Prostate gland (tissue), 2 donors: ENCODE results near the gene ARL4C.

Experiments used
- POLR2AphosphoS5 ChIP-seq: sonication (generic); formaldehyde crosslinking; IDR thresholded peaks from one replicate; pipeline ENCODE4 v1.6.1; 2017; ENCODE audit warnings: antibody characterized with exemption
- TF ChIP-seq, protein P1 (sequence below), 4 experiments: fragments of 200-600 bp in 2 of 4; fragments of 450-650 bp in 2 of 4; sonication (generic) in 2 of 4; IDR thresholded peaks; 1 replicate in 3 of 4; 2 replicates in 1 of 4; pipeline ENCODE4 v1.5.1; 2016 to 2019; ENCODE audit warnings: antibody characterized with exemption in 4 of 4, mild to moderate bottlenecking in 2 of 4, moderate library complexity in 2 of 4

DNA sequence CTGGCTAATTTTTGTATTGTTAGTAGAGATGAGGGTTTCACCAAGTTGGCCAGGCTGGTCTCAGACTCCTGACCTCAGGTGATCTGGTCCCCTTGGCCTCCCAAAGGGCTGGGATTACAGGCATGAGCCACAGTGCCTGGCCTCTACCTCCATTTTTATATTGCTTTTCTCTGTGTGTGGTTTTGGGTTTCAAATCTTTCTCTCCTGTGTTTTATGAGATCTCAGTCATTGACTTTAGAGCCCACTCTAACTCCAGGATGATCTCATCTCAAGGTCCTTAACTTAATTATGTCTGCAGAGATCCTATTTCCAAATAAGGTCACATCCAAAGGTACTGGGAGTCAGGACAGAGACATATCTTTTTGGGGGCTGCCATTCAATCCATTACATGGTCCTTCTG lies 24.7 kb downstream of the ARL4C start:
- TF ChIP-seq, protein P1, sequence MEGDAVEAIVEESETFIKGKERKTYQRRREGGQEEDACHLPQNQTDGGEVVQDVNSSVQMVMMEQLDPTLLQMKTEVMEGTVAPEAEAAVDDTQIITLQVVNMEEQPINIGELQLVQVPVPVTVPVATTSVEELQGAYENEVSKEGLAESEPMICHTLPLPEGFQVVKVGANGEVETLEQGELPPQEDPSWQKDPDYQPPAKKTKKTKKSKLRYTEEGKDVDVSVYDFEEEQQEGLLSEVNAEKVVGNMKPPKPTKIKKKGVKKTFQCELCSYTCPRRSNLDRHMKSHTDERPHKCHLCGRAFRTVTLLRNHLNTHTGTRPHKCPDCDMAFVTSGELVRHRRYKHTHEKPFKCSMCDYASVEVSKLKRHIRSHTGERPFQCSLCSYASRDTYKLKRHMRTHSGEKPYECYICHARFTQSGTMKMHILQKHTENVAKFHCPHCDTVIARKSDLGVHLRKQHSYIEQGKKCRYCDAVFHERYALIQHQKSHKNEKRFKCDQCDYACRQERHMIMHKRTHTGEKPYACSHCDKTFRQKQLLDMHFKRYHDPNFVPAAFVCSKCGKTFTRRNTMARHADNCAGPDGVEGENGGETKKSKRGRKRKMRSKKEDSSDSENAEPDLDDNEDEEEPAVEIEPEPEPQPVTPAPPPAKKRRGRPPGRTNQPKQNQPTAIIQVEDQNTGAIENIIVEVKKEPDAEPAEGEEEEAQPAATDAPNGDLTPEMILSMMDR (IDR thresholded peaks at IDR 0.05) = no peak
- TF ChIP-seq POLR2AphosphoS5 = no peak
